ENCODE measurements around the gene PHOSPHO1. TPM values are rescaled to one million over a fixed set of nuclear protein-coding genes. Genes with fewer than 3 reads are reported as not detected.

PHOSPHO1 gene
- total RNA-seq, 1 donor from 2014 or later = not detected

- peaks cover 3% of the 10 kb centered on the region for H3K4me1 Mint-ChIP-seq (ENCODE audit: unreplicated experiment)
- H3K27ac Mint-ChIP-seq (ENCODE audit: unreplicated experiment) = no peak overlapping the region
- DNase-seq (ENCODE audit: low spot score) = no peak
- peaks cover 23% of the 10 kb centered on the region for H3K27me3 Mint-ChIP-seq (ENCODE audit: unreplicated experiment)
- H3K36me3 Mint-ChIP-seq (ENCODE audit: low read depth, unreplicated experiment) = peaks cover 3% of the 10 kb centered on the region
- H3K9me3 Mint-ChIP-seq (ENCODE audit: unreplicated experiment) = no peaks in the 10 kb centered on the region
- TF ChIP-seq, protein P1, sequence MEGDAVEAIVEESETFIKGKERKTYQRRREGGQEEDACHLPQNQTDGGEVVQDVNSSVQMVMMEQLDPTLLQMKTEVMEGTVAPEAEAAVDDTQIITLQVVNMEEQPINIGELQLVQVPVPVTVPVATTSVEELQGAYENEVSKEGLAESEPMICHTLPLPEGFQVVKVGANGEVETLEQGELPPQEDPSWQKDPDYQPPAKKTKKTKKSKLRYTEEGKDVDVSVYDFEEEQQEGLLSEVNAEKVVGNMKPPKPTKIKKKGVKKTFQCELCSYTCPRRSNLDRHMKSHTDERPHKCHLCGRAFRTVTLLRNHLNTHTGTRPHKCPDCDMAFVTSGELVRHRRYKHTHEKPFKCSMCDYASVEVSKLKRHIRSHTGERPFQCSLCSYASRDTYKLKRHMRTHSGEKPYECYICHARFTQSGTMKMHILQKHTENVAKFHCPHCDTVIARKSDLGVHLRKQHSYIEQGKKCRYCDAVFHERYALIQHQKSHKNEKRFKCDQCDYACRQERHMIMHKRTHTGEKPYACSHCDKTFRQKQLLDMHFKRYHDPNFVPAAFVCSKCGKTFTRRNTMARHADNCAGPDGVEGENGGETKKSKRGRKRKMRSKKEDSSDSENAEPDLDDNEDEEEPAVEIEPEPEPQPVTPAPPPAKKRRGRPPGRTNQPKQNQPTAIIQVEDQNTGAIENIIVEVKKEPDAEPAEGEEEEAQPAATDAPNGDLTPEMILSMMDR (IDR thresholded peaks at IDR 0.05; ENCODE audit: unreplicated experiment) = no peak
- peak overlapping the region; percentile 71 for H3K4me3 Mint-ChIP-seq (ENCODE audit: unreplicated experiment)
Observed at GRCh38 chr17:49229076-49229804, 1.3 kb downstream of the PHOSPHO1 start.

DNA sequence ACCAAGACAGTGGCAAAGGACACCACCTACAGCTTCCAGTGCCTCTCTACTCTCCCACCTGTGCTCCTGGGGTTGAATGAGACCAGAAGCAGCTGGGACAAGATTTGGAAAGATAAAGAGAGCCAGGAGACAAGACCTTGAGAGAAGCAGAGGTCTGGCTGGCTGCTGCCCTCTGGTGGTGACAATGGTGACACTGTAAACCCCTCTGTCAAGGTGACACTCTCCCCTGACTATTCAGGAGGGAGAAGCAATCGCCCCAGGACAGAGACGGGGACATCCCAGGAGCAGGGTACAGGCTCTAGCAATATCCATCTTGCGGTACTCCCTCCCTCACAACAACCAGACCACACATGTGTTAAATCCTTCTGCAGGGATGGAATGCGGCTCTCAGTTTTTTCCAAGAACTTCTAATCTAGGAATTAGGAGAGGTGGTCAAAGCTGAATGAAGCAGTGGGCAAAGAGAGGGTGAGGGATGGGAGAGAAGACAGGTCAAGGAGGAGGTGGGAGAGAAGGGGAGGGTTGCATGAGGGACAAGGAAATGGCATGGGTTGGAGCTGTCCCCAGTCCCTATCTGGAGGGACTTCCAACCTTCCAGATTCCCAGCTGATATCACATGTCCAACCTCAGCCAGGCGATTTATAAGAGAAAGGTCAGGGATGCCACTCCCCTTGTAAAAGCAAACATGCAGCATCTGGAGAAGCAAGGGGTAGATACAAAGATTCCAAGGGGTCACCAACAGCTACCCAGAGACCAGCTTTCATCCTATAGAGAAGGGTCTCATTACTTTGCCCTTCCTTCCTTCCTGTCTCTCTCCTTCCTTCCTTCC is 2.9 kb downstream of the PHOSPHO1 start:
- Mint-ChIP-seq H3K36me3 (ENCODE audit: low read depth, unreplicated experiment) (peaks cover 9% of the 10 kb centered on the region), H3K27me3 (ENCODE audit: unreplicated experiment) (peaks cover 23% of the 10 kb centered on the region)
- TF ChIP-seq, protein P1 (IDR thresholded peaks at IDR 0.05; ENCODE audit: unreplicated experiment) = peak; percentile 78

DNA sequence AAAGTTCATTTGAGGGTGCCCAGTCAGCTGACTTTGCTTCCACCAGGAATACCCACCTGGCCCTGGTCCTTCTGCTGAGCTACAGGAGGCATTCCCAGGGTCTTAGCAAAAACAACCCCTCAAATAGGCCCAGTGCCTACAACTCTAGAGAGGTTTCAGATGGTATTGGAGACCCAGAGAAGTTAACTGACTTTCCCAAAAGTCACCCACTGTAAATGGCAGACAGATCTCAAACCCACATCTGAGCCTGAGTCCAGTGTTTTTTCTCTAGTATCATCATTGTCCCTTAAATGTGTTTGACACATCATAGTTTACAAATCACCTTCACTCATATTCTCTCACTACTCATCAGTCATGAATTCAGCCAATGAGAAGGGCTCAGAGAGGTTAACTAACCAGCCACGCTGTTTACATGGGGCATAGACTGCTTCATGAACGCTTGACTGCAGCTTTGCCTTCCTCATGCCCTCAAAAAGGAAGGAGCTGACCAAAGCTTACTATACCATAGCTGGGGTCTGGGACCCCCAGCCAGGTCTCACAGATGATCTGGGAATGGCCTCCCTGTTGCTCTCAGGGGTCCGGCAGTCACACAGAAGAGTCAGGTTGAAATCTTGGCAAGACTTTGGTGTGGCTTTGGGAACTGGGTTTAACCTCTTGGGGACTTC is 3.7 kb downstream of the PHOSPHO1 start:
- no peaks in the 10 kb centered on the region for H3K9me3 Mint-ChIP-seq (ENCODE audit: unreplicated experiment)
- H3K4me1 Mint-ChIP-seq (ENCODE audit: unreplicated experiment) = peaks cover 13% of the 10 kb centered on the region
- TF ChIP-seq, protein P1 (IDR thresholded peaks at IDR 0.05; ENCODE audit: unreplicated experiment) = no peak
- DNase-seq (ENCODE audit: low spot score) = no peak
- peaks cover 9% of the 10 kb centered on the region for H3K36me3 Mint-ChIP-seq (ENCODE audit: low read depth, unreplicated experiment)
- no peak overlapping the region for H3K4me3 Mint-ChIP-seq (ENCODE audit: unreplicated experiment)
- H3K27ac Mint-ChIP-seq (ENCODE audit: unreplicated experiment) = no peak overlapping the region
- peaks cover 23% of the 10 kb centered on the region for H3K27me3 Mint-ChIP-seq (ENCODE audit: unreplicated experiment)

More for the DNA sequence above, 2.9 kb downstream of the PHOSPHO1 start:
- H3K27ac Mint-ChIP-seq (ENCODE audit: unreplicated experiment) = no peak overlapping the region
- peaks cover 13% of the 10 kb centered on the region for H3K4me1 Mint-ChIP-seq (ENCODE audit: unreplicated experiment)
- no peaks in the 10 kb centered on the region for H3K9me3 Mint-ChIP-seq (ENCODE audit: unreplicated experiment)
- peak; percentile 76 for DNase-seq (ENCODE audit: low spot score)
- no peak overlapping the region for H3K4me3 Mint-ChIP-seq (ENCODE audit: unreplicated experiment)

DNA sequence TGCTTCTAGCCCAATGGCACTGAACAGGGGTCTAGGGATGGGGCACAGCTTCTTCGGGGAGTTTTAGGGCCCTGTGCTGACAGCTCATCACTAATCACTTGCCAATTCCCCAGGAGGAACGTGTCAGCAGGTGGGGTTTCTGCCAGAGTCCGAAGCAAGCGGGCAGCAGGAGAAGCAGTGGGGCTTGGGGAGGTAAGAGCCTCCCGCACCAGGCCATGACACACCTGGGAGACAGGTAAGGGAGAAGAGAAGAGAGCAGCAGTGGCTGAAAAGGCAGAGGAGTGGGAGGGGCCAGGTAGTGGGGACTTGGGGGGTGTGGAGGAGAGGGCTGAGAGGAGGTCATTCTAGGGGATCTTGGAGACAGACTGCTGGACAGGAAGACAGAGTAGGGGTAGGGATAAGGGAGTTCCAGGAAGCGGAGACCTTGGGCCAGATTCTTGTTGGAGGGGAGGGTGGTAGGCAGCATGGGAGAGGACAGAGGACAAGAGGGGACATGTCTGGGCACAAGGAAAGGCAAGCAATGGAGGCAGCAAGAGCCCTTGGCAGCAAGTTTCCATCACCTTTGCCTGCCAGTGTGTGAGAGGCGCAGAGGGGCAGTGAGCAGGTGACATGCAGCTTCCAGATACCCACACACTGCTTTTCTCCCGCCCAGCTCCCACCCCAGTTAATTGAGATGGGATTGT is 4.9 kb downstream of the PHOSPHO1 start:
- Mint-ChIP-seq H3K9me3 (ENCODE audit: unreplicated experiment) (no peaks in the 10 kb centered on the region), H3K4me1 (ENCODE audit: unreplicated experiment) (peaks cover 11% of the 10 kb centered on the region)
- TF ChIP-seq, protein P1 (IDR thresholded peaks at IDR 0.05; ENCODE audit: unreplicated experiment) = no peak

More for the DNA sequence above, 4.9 kb downstream of the PHOSPHO1 start:
- Mint-ChIP-seq H3K27me3 (ENCODE audit: unreplicated experiment) (peaks cover 24% of the 10 kb centered on the region), H3K36me3 (ENCODE audit: low read depth, unreplicated experiment) (peaks cover 9% of the 10 kb centered on the region), H3K27ac (ENCODE audit: unreplicated experiment) (no peak overlapping the region), H3K4me3 (ENCODE audit: unreplicated experiment) (no peak overlapping the region)
- DNase-seq (ENCODE audit: low spot score) = no peak

All from endothelial cell (in vitro differentiated cells).